ENCODE measurements around the gene RABGAP1L. TPM values are rescaled to one million over a fixed set of nuclear protein-coding genes. Genes with fewer than 3 reads are reported as not detected.

The RABGAP1L gene
- total RNA-seq, 1 experiment from 2014 or later = 29.3 TPM

DNA sequence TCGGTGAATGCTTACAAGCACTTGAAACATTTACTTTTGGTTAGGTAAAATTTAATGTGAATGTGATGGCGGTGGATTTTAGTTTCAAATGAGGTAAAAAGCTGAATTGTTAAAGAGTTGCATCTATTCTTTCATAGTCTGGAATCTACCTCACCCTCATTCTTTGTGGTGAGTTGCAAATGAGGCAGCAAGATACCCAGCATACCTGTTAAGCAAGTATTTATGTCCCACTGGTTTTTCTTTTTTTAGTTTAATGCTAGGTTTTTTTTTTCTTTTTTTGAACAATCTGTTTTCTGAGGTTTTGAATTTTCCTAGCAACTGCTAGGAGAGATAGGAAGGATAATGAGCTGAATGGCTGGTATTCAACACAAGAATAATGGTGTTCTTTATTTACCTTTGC is 712.6 kb downstream of the RABGAP1L start:
- POLR2A ChIA-PET = no interaction called here
- H4K20me1 ChIP-seq (ENCODE audit: insufficient read depth) = no peaks in the 10 kb centered on the region
- H3K4me3 ChIP-seq (replicated peaks in 1 of 2; ENCODE audit: low read depth in 1 of 2, low read length in 2 of 2) = no peak overlapping the region
- no peak for ATAC-seq
- CTCF ChIA-PET = no interaction called here
- no peaks in the 10 kb centered on the region for H3K79me2 ChIP-seq (ENCODE audit: insufficient read depth, low read length)
- RAD21 ChIA-PET (ENCODE audit: low non-redundant PET in 1 of 2, low total read pairs in 2 of 2, uncharacterized antibody in 2 of 2, unreplicated experiment in 2 of 2) = no interaction called here
- no peaks in the 10 kb centered on the region for H3K36me3 ChIP-seq (ENCODE audit: control insufficient read depth in 1 of 2, insufficient read depth in 2 of 2, low read length in 2 of 2)
- intact Hi-C loops (cut with micrococcal nuclease) = no loop called here
- no peak overlapping the region for H3K9ac ChIP-seq (ENCODE audit: low read length)
- TF ChIP-seq CEBPB (IDR thresholded peaks at IDR 0.05; ENCODE audit: low read depth) = no peak
- no peak for TF ChIP-seq EGR1 (IDR thresholded peaks at IDR 0.05; ENCODE audit: low read depth)
- TF ChIP-seq SP1 (IDR thresholded peaks at IDR 0.05; ENCODE audit: low read depth) = no peak
- TF ChIP-seq POLR2A (IDR thresholded peaks at IDR 0.05; ENCODE audit: borderline replicate concordance, extremely low read depth, insufficient read depth, insufficient read length) = no peak
- TF ChIP-seq ZFX (IDR thresholded peaks at IDR 0.05) = no peak
- TF ChIP-seq, protein P1, sequence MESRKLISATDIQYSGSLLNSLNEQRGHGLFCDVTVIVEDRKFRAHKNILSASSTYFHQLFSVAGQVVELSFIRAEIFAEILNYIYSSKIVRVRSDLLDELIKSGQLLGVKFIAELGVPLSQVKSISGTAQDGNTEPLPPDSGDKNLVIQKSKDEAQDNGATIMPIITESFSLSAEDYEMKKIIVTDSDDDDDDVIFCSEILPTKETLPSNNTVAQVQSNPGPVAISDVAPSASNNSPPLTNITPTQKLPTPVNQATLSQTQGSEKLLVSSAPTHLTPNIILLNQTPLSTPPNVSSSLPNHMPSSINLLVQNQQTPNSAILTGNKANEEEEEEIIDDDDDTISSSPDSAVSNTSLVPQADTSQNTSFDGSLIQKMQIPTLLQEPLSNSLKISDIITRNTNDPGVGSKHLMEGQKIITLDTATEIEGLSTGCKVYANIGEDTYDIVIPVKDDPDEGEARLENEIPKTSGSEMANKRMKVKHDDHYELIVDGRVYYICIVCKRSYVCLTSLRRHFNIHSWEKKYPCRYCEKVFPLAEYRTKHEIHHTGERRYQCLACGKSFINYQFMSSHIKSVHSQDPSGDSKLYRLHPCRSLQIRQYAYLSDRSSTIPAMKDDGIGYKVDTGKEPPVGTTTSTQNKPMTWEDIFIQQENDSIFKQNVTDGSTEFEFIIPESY (IDR thresholded peaks at IDR 0.05; ENCODE audit: extremely low read depth, insufficient replicate concordance, low read length) = no peak
- TF ChIP-seq CBX3 (IDR thresholded peaks at IDR 0.05; ENCODE audit: low read depth) = no peak
- TF ChIP-seq, protein P2, sequence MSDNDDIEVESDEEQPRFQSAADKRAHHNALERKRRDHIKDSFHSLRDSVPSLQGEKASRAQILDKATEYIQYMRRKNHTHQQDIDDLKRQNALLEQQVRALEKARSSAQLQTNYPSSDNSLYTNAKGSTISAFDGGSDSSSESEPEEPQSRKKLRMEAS (IDR thresholded peaks at IDR 0.05) = no peak
- no peak for TF ChIP-seq JUND (IDR thresholded peaks at IDR 0.05)
- no peak for TF ChIP-seq POLR2AphosphoS5 (IDR thresholded peaks at IDR 0.05; ENCODE audit: low read depth, low read length)
- TF ChIP-seq YY1 (IDR thresholded peaks at IDR 0.05; ENCODE audit: extremely low read depth, insufficient replicate concordance, low read depth, low read length) = no peak
- no peak for TF ChIP-seq ZNF274 (IDR thresholded peaks at IDR 0.05; ENCODE audit: low read depth, low read length)
- no peak for TF ChIP-seq ELF1 (IDR thresholded peaks at IDR 0.05; ENCODE audit: borderline replicate concordance, low read depth)
- no peak for TF ChIP-seq TCF7L2 (IDR thresholded peaks at IDR 0.05; ENCODE audit: borderline replicate concordance, extremely low read depth, insufficient read depth, insufficient read length)
- no peak for TF ChIP-seq FOSL1 (IDR thresholded peaks at IDR 0.05; ENCODE audit: low read depth)
- TF ChIP-seq REST (IDR thresholded peaks at IDR 0.05; ENCODE audit: low read depth) = no peak
- TF ChIP-seq CTCF (IDR thresholded peaks at IDR 0.05 in 2 of 3, conservative IDR thresholded peaks at IDR 0.05 in 1 of 3; ENCODE audit: borderline replicate concordance in 1 of 3, insufficient read depth in 1 of 3, low read depth in 2 of 3, low read length in 2 of 3) = no peak
- no peak for TF ChIP-seq RAD21 (IDR thresholded peaks at IDR 0.05; ENCODE audit: low read depth)
- H3K9me3 ChIP-seq (ENCODE audit: control insufficient read depth in 1 of 2, insufficient read depth in 1 of 2, low read depth in 1 of 2, low read length in 2 of 2) = no peaks in the 10 kb centered on the region
- H2AFZ ChIP-seq (ENCODE audit: low read depth, low read length, poor library complexity, severe bottlenecking) = no peak overlapping the region
- H3K27ac ChIP-seq (ENCODE audit: low read depth, low read length) = no peak overlapping the region
- peaks cover 0 to 6% of the 10 kb centered on the region in 2 experiments; a peak in 1 of 4 replicates for H3K4me1 ChIP-seq (ENCODE audit: control insufficient read depth in 1 of 2, insufficient read depth in 2 of 2, low read length in 2 of 2)
- no peak overlapping the region for H3K4me2 ChIP-seq (ENCODE audit: low read length)
- no peak for DNase-seq (ENCODE audit: low read depth, low spot score)
- no peaks in the 10 kb centered on the region for H3K9me2 ChIP-seq (ENCODE audit: insufficient read depth)
- BruUV-seq (replicated peaks) = no TSS peak
- no peaks in the 10 kb centered on the region for H3K27me3 ChIP-seq (ENCODE audit: insufficient read depth, low read length)

Measured in HCT116 (cell line).